SH-SY5Y (cell line): ENCODE data around the gene ENDOV.

Experiments used
- GATA2 ChIP-seq: IDR thresholded peaks from 2 replicates; pipeline ENCODE4 v1.6.1; 2011; ENCODE audit warnings: mild to moderate bottlenecking, low read depth, low read length
- GATA3 ChIP-seq: IDR thresholded peaks from 2 replicates; pipeline ENCODE4 v1.6.1; 2011; ENCODE audit warnings: low read depth, mild to moderate bottlenecking, low read length, moderate library complexity

GRCh38 chr17:80443916-80444643 lies 29.1 kb downstream of the ENDOV start:
- TF ChIP-seq GATA2, result no peak
- TF ChIP-seq GATA3, result no peak
